ENCODE results near the gene RGL3. TPM values are rescaled to one million over a fixed set of nuclear protein-coding genes. Genes with fewer than 3 reads are reported as not detected.

The RGL3 gene
- total and polyA plus RNA-seq, 2 donors (not counting 1 experiment from before 2014, with no cell fraction given): 0.20 to 4.0 TPM

- Histone ChIP-seq H3K9me3 (ENCODE audit: control insufficient read depth, insufficient read depth, low read depth, low read length) (no peaks in the 10 kb centered on the region), H3K27me3 (ENCODE audit: control insufficient read depth, insufficient read depth, low read length) (no peaks in the 10 kb centered on the region), H4K20me1 (ENCODE audit: control insufficient read depth, extremely low read depth, insufficient read depth, low read length) (no peaks in the 10 kb centered on the region), H3K27ac (ENCODE audit: insufficient read depth, low read length) (no peak overlapping the region), H3K79me2 (ENCODE audit: control insufficient read depth, insufficient read depth, low read length) (no peaks in the 10 kb centered on the region), H3K4me2 (ENCODE audit: extremely low read depth, insufficient read depth, low read length) (no peak overlapping the region), H3K4me3 (replicated peaks in 1 of 4; ENCODE audit: control extremely low read depth in 1 of 4, insufficient read depth in 1 of 4, low read depth in 3 of 4, low read length in 4 of 4) (no peak overlapping the region), H3K9ac (ENCODE audit: insufficient read depth, low read length) (no peak overlapping the region), H3K36me3 (ENCODE audit: control insufficient read depth, insufficient read depth, low read length) (peaks cover 16% of the 10 kb centered on the region), H3K4me1 (ENCODE audit: control insufficient read depth, extremely low read depth, insufficient read depth, low read length) (no peaks in the 10 kb centered on the region), H2AFZ (ENCODE audit: low read length) (no peak overlapping the region)
- TF ChIP-seq EZH2 (IDR thresholded peaks at IDR 0.05; ENCODE audit: low read length, missing control alignments): no peak
- no peak for DNase-seq (ENCODE audit: low read depth in 2 of 2)
These were observed 32.3 kb upstream of the RGL3 start for GRCh38 chr19:11451327-11451870.

GRCh38 chr19:11450570-11451326 lies 31.6 kb upstream of the RGL3 start:
- Histone ChIP-seq H3K79me2 (ENCODE audit: control insufficient read depth, insufficient read depth, low read length) (no peaks in the 10 kb centered on the region), H3K36me3 (ENCODE audit: control insufficient read depth, insufficient read depth, low read length) (peaks cover 21% of the 10 kb centered on the region)
- no peak for DNase-seq (ENCODE audit: low read depth in 2 of 2)

GRCh38 chr19:11448923-11449554 lies 29.9 kb upstream of the RGL3 start:
- H4K20me1 ChIP-seq (ENCODE audit: control insufficient read depth, extremely low read depth, insufficient read depth, low read length): no peaks in the 10 kb centered on the region
- H3K27ac ChIP-seq (ENCODE audit: insufficient read depth, low read length): no peak overlapping the region
- no peak for DNase-seq (ENCODE audit: low read depth in 2 of 2)
- no peak overlapping the region for H2AFZ ChIP-seq (ENCODE audit: low read length)
- no peak overlapping the region for H3K4me3 ChIP-seq (replicated peaks in 1 of 4; ENCODE audit: control extremely low read depth in 1 of 4, insufficient read depth in 1 of 4, low read depth in 3 of 4, low read length in 4 of 4)
- H3K36me3 ChIP-seq (ENCODE audit: control insufficient read depth, insufficient read depth, low read length): peaks cover 25% of the 10 kb centered on the region
- no peaks in the 10 kb centered on the region for H3K79me2 ChIP-seq (ENCODE audit: control insufficient read depth, insufficient read depth, low read length)
- no peak overlapping the region for H3K9ac ChIP-seq (ENCODE audit: insufficient read depth, low read length)
- H3K27me3 ChIP-seq (ENCODE audit: control insufficient read depth, insufficient read depth, low read length): no peaks in the 10 kb centered on the region
- H3K4me2 ChIP-seq (ENCODE audit: extremely low read depth, insufficient read depth, low read length): no peak overlapping the region
- H3K9me3 ChIP-seq (ENCODE audit: control insufficient read depth, insufficient read depth, low read depth, low read length): no peaks in the 10 kb centered on the region
- H3K4me1 ChIP-seq (ENCODE audit: control insufficient read depth, extremely low read depth, insufficient read depth, low read length): peaks cover 2% of the 10 kb centered on the region
- TF ChIP-seq CTCF (conservative IDR thresholded peaks at IDR 0.05 in 1 of 2, IDR thresholded peaks at IDR 0.05 in 1 of 2; ENCODE audit: low read depth in 1 of 2, low read length in 2 of 2): no peak
- TF ChIP-seq EZH2 (IDR thresholded peaks at IDR 0.05; ENCODE audit: low read length, missing control alignments): no peak

More at GRCh38 chr19:11450570-11451326, 31.6 kb upstream of the RGL3 start:
- Histone ChIP-seq H3K4me3 (replicated peaks in 1 of 4; ENCODE audit: control extremely low read depth in 1 of 4, insufficient read depth in 1 of 4, low read depth in 3 of 4, low read length in 4 of 4) (no peak overlapping the region), H3K27me3 (ENCODE audit: control insufficient read depth, insufficient read depth, low read length) (no peaks in the 10 kb centered on the region), H3K9me3 (ENCODE audit: control insufficient read depth, insufficient read depth, low read depth, low read length) (no peaks in the 10 kb centered on the region), H4K20me1 (ENCODE audit: control insufficient read depth, extremely low read depth, insufficient read depth, low read length) (no peaks in the 10 kb centered on the region), H3K4me2 (ENCODE audit: extremely low read depth, insufficient read depth, low read length) (no peak overlapping the region), H3K27ac (ENCODE audit: insufficient read depth, low read length) (no peak overlapping the region), H2AFZ (ENCODE audit: low read length) (no peak overlapping the region), H3K9ac (ENCODE audit: insufficient read depth, low read length) (no peak overlapping the region), H3K4me1 (ENCODE audit: control insufficient read depth, extremely low read depth, insufficient read depth, low read length) (no peaks in the 10 kb centered on the region)
- TF ChIP-seq CTCF (conservative IDR thresholded peaks at IDR 0.05 in 1 of 2, IDR thresholded peaks at IDR 0.05 in 1 of 2; ENCODE audit: low read depth in 1 of 2, low read length in 2 of 2): no peak
- no peak for TF ChIP-seq EZH2 (IDR thresholded peaks at IDR 0.05; ENCODE audit: low read length, missing control alignments)
